Skeletal muscle satellite cell (primary cell): ENCODE data around the gene GNAO1. TPM values are rescaled to one million over a fixed set of nuclear protein-coding genes. Genes with fewer than 3 reads are reported as not detected.

ENCODE experiments used
- H3K27me3 ChIP-seq: 2 replicates; pipeline ENCODE4 v1.7.0; 2013; ENCODE audit warnings: low read length; ENCODE audit not compliant: control insufficient read depth, insufficient read depth
- H3K36me3 ChIP-seq: 2 replicates; pipeline ENCODE4 v1.7.0; 2013; ENCODE audit warnings: mild to moderate bottlenecking, control low read depth, low read length; ENCODE audit not compliant: insufficient read depth
- H3K4me1 ChIP-seq: 2 replicates; pipeline ENCODE4 v1.7.0; 2013; ENCODE audit warnings: low read length; ENCODE audit not compliant: control insufficient read depth, insufficient read depth
- H3K4me2 ChIP-seq: 2 replicates; pipeline ENCODE4 v1.7.0; 2013; ENCODE audit warnings: mild to moderate bottlenecking, low read length
- H3K4me3 ChIP-seq: 2 replicates; pipeline ENCODE4 v1.7.0; 2013; ENCODE audit warnings: low read length
- H3K9ac ChIP-seq: 2 replicates; pipeline ENCODE4 v1.7.0; 2013; ENCODE audit warnings: mild to moderate bottlenecking, low read depth, low read length, moderate library complexity
- H3K9me3 ChIP-seq: replicated peaks from 2 replicates; pipeline ENCODE4 v1.7.0; 2013; ENCODE audit warnings: mild to moderate bottlenecking, control low read depth, low read length
- total RNA-seq: library from RNA; depleted of rRNA; stranded (reverse); fragments of >200 nt; gene quantifications from 2 replicates; pipeline ENCODE4 v1.2.3, GENCODE V29; 2012; rRNA removed

Gene GNAO1
- total RNA-seq = not detected in 2 replicates

GRCh38 chr16:56191156-56191815 is at the start of gene GNAO1:
GNAO1 (plus strand) TSS chr16:56191489; CDS start chr16:56192236, 747 bp downstream.
- Histone ChIP-seq H3K4me3 (peak within 1 kb of the TSS; percentile 69), H3K4me2 (peak within 1 kb of the TSS; percentile 79), H3K27me3 (peaks cover 77% of the 10 kb centered on the region), H3K9ac (no peak within 1 kb of the TSS), H3K36me3 (no peaks in the 10 kb centered on the region), H3K9me3 (no peaks in the 10 kb centered on the region), H3K4me1 (peaks cover 3% of the 10 kb centered on the region)

GRCh38 chr16:56143666-56144065 is 47.6 kb upstream of the GNAO1 start:
- no peaks in the 10 kb centered on the region for H3K4me1 ChIP-seq
- H3K4me3 ChIP-seq = no peak overlapping the region
- peaks cover 3% of the 10 kb centered on the region for H3K27me3 ChIP-seq
- no peaks in the 10 kb centered on the region for H3K9me3 ChIP-seq
- H3K4me2 ChIP-seq = no peak overlapping the region
- no peak overlapping the region for H3K9ac ChIP-seq
- no peaks in the 10 kb centered on the region for H3K36me3 ChIP-seq

- no peaks in the 10 kb centered on the region for H3K9me3 ChIP-seq
- peaks cover 3% of the 10 kb centered on the region for H3K27me3 ChIP-seq
- no peak overlapping the region for H3K4me2 ChIP-seq
Measured at GRCh38 chr16:56145369-56145768, 45.9 kb upstream of the GNAO1 start.

GRCh38 chr16:56151621-56152020 is 39.7 kb upstream of the GNAO1 start:
- Histone ChIP-seq H3K4me2 (no peak overlapping the region), H3K9me3 (no peaks in the 10 kb centered on the region), H3K36me3 (no peaks in the 10 kb centered on the region), H3K9ac (no peak overlapping the region), H3K4me1 (no peaks in the 10 kb centered on the region), H3K4me3 (no peak overlapping the region), H3K27me3 (peaks cover 3% of the 10 kb centered on the region)

More at GRCh38 chr16:56145369-56145768, 45.9 kb upstream of the GNAO1 start:
- H3K4me3 ChIP-seq = no peak overlapping the region
- H3K36me3 ChIP-seq = no peaks in the 10 kb centered on the region
- H3K9ac ChIP-seq = no peak overlapping the region
- H3K4me1 ChIP-seq = no peaks in the 10 kb centered on the region

GRCh38 chr16:56161658-56162057 is 29.6 kb upstream of the GNAO1 start:
- Histone ChIP-seq H3K4me3 (no peak overlapping the region), H3K9ac (no peak overlapping the region), H3K27me3 (no peaks in the 10 kb centered on the region), H3K36me3 (no peaks in the 10 kb centered on the region), H3K9me3 (no peaks in the 10 kb centered on the region), H3K4me1 (no peaks in the 10 kb centered on the region), H3K4me2 (no peak overlapping the region)

GRCh38 chr16:56163089-56163488 is 28.2 kb upstream of the GNAO1 start:
- H3K4me1 ChIP-seq = no peaks in the 10 kb centered on the region
- no peaks in the 10 kb centered on the region for H3K9me3 ChIP-seq
- H3K9ac ChIP-seq = no peak overlapping the region
- H3K36me3 ChIP-seq = no peaks in the 10 kb centered on the region
- H3K4me3 ChIP-seq = no peak overlapping the region
- no peak overlapping the region for H3K4me2 ChIP-seq
- H3K27me3 ChIP-seq = no peaks in the 10 kb centered on the region

- H3K4me1 ChIP-seq = no peaks in the 10 kb centered on the region
- H3K36me3 ChIP-seq = no peaks in the 10 kb centered on the region
- no peaks in the 10 kb centered on the region for H3K9me3 ChIP-seq
- H3K4me2 ChIP-seq = no peak overlapping the region
- no peaks in the 10 kb centered on the region for H3K27me3 ChIP-seq
- no peak overlapping the region for H3K4me3 ChIP-seq
- no peak overlapping the region for H3K9ac ChIP-seq
Measured at GRCh38 chr16:56163938-56164337, 27.4 kb upstream of the GNAO1 start.

- Histone ChIP-seq H3K4me2 (no peak overlapping the region), H3K36me3 (no peaks in the 10 kb centered on the region), H3K4me1 (no peaks in the 10 kb centered on the region), H3K27me3 (no peaks in the 10 kb centered on the region), H3K9ac (no peak overlapping the region), H3K9me3 (no peaks in the 10 kb centered on the region), H3K4me3 (no peak overlapping the region)
Measured at GRCh38 chr16:56164636-56165035, 26.7 kb upstream of the GNAO1 start.

GRCh38 chr16:56174411-56174810 is 16.9 kb upstream of the GNAO1 start:
- Histone ChIP-seq H3K4me3 (no peak overlapping the region), H3K9me3 (no peaks in the 10 kb centered on the region), H3K9ac (no peak overlapping the region), H3K4me2 (no peak overlapping the region), H3K27me3 (no peaks in the 10 kb centered on the region), H3K4me1 (no peaks in the 10 kb centered on the region), H3K36me3 (no peaks in the 10 kb centered on the region)

GRCh38 chr16:56181401-56181800 is 9.9 kb upstream of the GNAO1 start:
- Histone ChIP-seq H3K9ac (no peak overlapping the region), H3K4me3 (no peak overlapping the region), H3K4me1 (no peaks in the 10 kb centered on the region), H3K4me2 (no peak overlapping the region), H3K9me3 (no peaks in the 10 kb centered on the region), H3K27me3 (peaks cover 3% of the 10 kb centered on the region), H3K36me3 (no peaks in the 10 kb centered on the region)

- H3K36me3 ChIP-seq = no peaks in the 10 kb centered on the region
- H3K27me3 ChIP-seq = peaks cover 12% of the 10 kb centered on the region
- H3K4me3 ChIP-seq = no peak overlapping the region
- H3K4me1 ChIP-seq = no peaks in the 10 kb centered on the region
- no peak overlapping the region for H3K4me2 ChIP-seq
- H3K9me3 ChIP-seq = no peaks in the 10 kb centered on the region
- no peak overlapping the region for H3K9ac ChIP-seq
Measured at GRCh38 chr16:56183266-56183665, 8.0 kb upstream of the GNAO1 start.

- H3K36me3 ChIP-seq = no peaks in the 10 kb centered on the region
- peaks cover 3% of the 10 kb centered on the region for H3K4me1 ChIP-seq
- H3K9me3 ChIP-seq = no peaks in the 10 kb centered on the region
- H3K9ac ChIP-seq = no peak overlapping the region
- peak overlapping the region; percentile 79 for H3K4me2 ChIP-seq
- H3K27me3 ChIP-seq = peaks cover 70% of the 10 kb centered on the region
- H3K4me3 ChIP-seq = no peak overlapping the region
Measured at GRCh38 chr16:56190048-56190676, 1.1 kb upstream of the GNAO1 start.
